ACC112 (cell line): Measurements from ENCODE around the gene ATXN2.

Experiments
- H2AFZ ChIP-seq: fragments of 200-600 bp; sonication (generic); one replicate; pipeline ENCODE4 v1.6.0; 2017; ENCODE audit warnings: antibody characterized with exemption, low read length; ENCODE audit not compliant: unreplicated experiment
- H3K27ac ChIP-seq: fragments of 200-600 bp; sonication (generic); 2 replicates; pipeline ENCODE4 v1.5.1; 2014; ENCODE audit warnings: low read depth, mild to moderate bottlenecking, antibody characterized with exemption, low read length, moderate library complexity
- H3K27me3 ChIP-seq: fragments of 200-600 bp; sonication (generic); 2 replicates; pipeline ENCODE4 v1.6.1; 2014; ENCODE audit warnings: mild to moderate bottlenecking, antibody characterized with exemption, low read length, moderate library complexity, mixed read lengths; ENCODE audit not compliant: insufficient read depth
- H3K36me3 ChIP-seq: fragments of 200-600 bp; sonication (generic); 2 replicates; pipeline ENCODE4 v1.6.1; 2016; ENCODE audit warnings: mild to moderate bottlenecking, antibody characterized with exemption, low read length, moderate library complexity, mixed read lengths; ENCODE audit not compliant: insufficient read depth
- H3K4me1 ChIP-seq: fragments of 200-600 bp; sonication (generic); one replicate; pipeline ENCODE4 v1.6.1; 2016; ENCODE audit warnings: low read length, mixed read lengths; ENCODE audit not compliant: insufficient read depth, unreplicated experiment, control insufficient read depth
- H3K4me3 ChIP-seq: fragments of 200-600 bp; sonication (generic); 2 replicates; pipeline ENCODE4 v1.5.1; 2014; ENCODE audit warnings: mild to moderate bottlenecking, low read depth, low read length
- H3K79me2 ChIP-seq: fragments of 200-600 bp; sonication (generic); one replicate; pipeline ENCODE4 v1.6.0; 2016; ENCODE audit warnings: low read length; ENCODE audit not compliant: control insufficient read depth, unreplicated experiment, insufficient read depth

The ATXN2 gene

GRCh38 chr12:111427417-111428074 is 171.6 kb downstream of the ATXN2 start:
- Histone ChIP-seq H3K27me3 (no peaks in the 10 kb centered on the region), H3K36me3 (peaks cover 9% of the 10 kb centered on the region; the same call in 1 of the 2 replicates), H3K4me3 (no peak overlapping the region), H2AFZ (no peak overlapping the region), H3K27ac (peak overlapping the region; percentile 94), H3K79me2 (peaks cover 96% of the 10 kb centered on the region), H3K4me1 (peaks cover 78% of the 10 kb centered on the region)

GRCh38 chr12:111426344-111427185 is 172.6 kb downstream of the ATXN2 start:
- H3K36me3 ChIP-seq, result peaks cover 9% of the 10 kb centered on the region; the same call in 1 of the 2 replicates
- peaks cover 72% of the 10 kb centered on the region for H3K4me1 ChIP-seq
- no peaks in the 10 kb centered on the region for H3K27me3 ChIP-seq
- H2AFZ ChIP-seq, result no peak overlapping the region
- peaks cover 96% of the 10 kb centered on the region for H3K79me2 ChIP-seq
- H3K4me3 ChIP-seq, result no peak overlapping the region
- peak overlapping the region; percentile 76 for H3K27ac ChIP-seq

- Histone ChIP-seq H2AFZ (no peak overlapping the region), H3K4me1 (peaks cover 63% of the 10 kb centered on the region), H3K79me2 (peaks cover 96% of the 10 kb centered on the region), H3K36me3 (peaks cover 13% of the 10 kb centered on the region; the same call in 1 of the 2 replicates), H3K4me3 (no peak overlapping the region), H3K27ac (peak overlapping the region; percentile 76), H3K27me3 (no peaks in the 10 kb centered on the region)
These were observed 173.5 kb downstream of the ATXN2 start for GRCh38 chr12:111425655-111426054.

- peaks cover 58% of the 10 kb centered on the region for H3K4me1 ChIP-seq
- peak overlapping the region; percentile 76 for H3K27ac ChIP-seq
- peaks cover 21% of the 10 kb centered on the region; the same call in 1 of the 2 replicates for H3K36me3 ChIP-seq
- H3K27me3 ChIP-seq, result no peaks in the 10 kb centered on the region
- no peak overlapping the region for H2AFZ ChIP-seq
- H3K4me3 ChIP-seq, result no peak overlapping the region
- peaks cover 96% of the 10 kb centered on the region for H3K79me2 ChIP-seq
These were observed 174.3 kb downstream of the ATXN2 start for GRCh38 chr12:111424793-111425251.

- no peaks in the 10 kb centered on the region for H3K27me3 ChIP-seq
- H3K4me1 ChIP-seq, result peaks cover 57% of the 10 kb centered on the region
- peaks cover 96% of the 10 kb centered on the region for H3K79me2 ChIP-seq
- peaks cover 25% of the 10 kb centered on the region; the same call in 1 of the 2 replicates for H3K36me3 ChIP-seq
- H3K27ac ChIP-seq, result peak overlapping the region; percentile 76
- H3K4me3 ChIP-seq, result no peak overlapping the region
- H2AFZ ChIP-seq, result no peak overlapping the region
These were observed 174.8 kb downstream of the ATXN2 start for GRCh38 chr12:111424189-111424792.

GRCh38 chr12:111420494-111420893 is 178.6 kb downstream of the ATXN2 start:
- H2AFZ ChIP-seq, result no peak overlapping the region
- H3K27me3 ChIP-seq, result no peaks in the 10 kb centered on the region
- peaks cover 24% of the 10 kb centered on the region for H3K4me1 ChIP-seq
- peaks cover 24% of the 10 kb centered on the region for H3K36me3 ChIP-seq
- no peak overlapping the region for H3K4me3 ChIP-seq
- peaks cover 94% of the 10 kb centered on the region for H3K79me2 ChIP-seq
- H3K27ac ChIP-seq, result no peak overlapping the region

- Histone ChIP-seq H2AFZ (no peak overlapping the region), H3K79me2 (peaks cover 92% of the 10 kb centered on the region), H3K27ac (peak overlapping the region; percentile 43), H3K36me3 (peaks cover 24% of the 10 kb centered on the region), H3K4me1 (peaks cover 22% of the 10 kb centered on the region), H3K4me3 (no peak overlapping the region), H3K27me3 (no peaks in the 10 kb centered on the region)
These were observed 179.3 kb downstream of the ATXN2 start for GRCh38 chr12:111419784-111420183.

- Histone ChIP-seq H3K4me1 (peaks cover 27% of the 10 kb centered on the region), H3K27ac (no peak overlapping the region), H2AFZ (no peak overlapping the region), H3K79me2 (peaks cover 94% of the 10 kb centered on the region), H3K27me3 (no peaks in the 10 kb centered on the region), H3K36me3 (peaks cover 24% of the 10 kb centered on the region), H3K4me3 (no peak overlapping the region)
These were observed 180.6 kb downstream of the ATXN2 start for GRCh38 chr12:111418594-111418880.

GRCh38 chr12:111417784-111418593 is 181.1 kb downstream of the ATXN2 start:
- Histone ChIP-seq H3K4me1 (peaks cover 33% of the 10 kb centered on the region), H2AFZ (no peak overlapping the region), H3K27me3 (no peaks in the 10 kb centered on the region), H3K27ac (no peak overlapping the region), H3K36me3 (peaks cover 24% of the 10 kb centered on the region), H3K4me3 (no peak overlapping the region), H3K79me2 (peaks cover 94% of the 10 kb centered on the region)

- Histone ChIP-seq H3K4me1 (peaks cover 39% of the 10 kb centered on the region), H3K36me3 (peaks cover 24% of the 10 kb centered on the region), H3K27me3 (no peaks in the 10 kb centered on the region), H3K79me2 (peaks cover 95% of the 10 kb centered on the region), H2AFZ (no peak overlapping the region), H3K4me3 (no peak overlapping the region), H3K27ac (peak overlapping the region; percentile 19; the same call in 1 of the 2 replicates)
These were observed 181.8 kb downstream of the ATXN2 start for GRCh38 chr12:111417290-111417689.
